GM19025 (cell line): ENCODE results near the gene TALDO1.

Experiments
- ATAC-seq: cut with Tn5 transposase; IDR thresholded peaks from one replicate; pipeline ENCODE4 v1.9.1; 2021; ENCODE audit warnings: mild to moderate bottlenecking, low read depth, moderate library complexity; ENCODE audit not compliant: unreplicated experiment

TALDO1 gene

DNA sequence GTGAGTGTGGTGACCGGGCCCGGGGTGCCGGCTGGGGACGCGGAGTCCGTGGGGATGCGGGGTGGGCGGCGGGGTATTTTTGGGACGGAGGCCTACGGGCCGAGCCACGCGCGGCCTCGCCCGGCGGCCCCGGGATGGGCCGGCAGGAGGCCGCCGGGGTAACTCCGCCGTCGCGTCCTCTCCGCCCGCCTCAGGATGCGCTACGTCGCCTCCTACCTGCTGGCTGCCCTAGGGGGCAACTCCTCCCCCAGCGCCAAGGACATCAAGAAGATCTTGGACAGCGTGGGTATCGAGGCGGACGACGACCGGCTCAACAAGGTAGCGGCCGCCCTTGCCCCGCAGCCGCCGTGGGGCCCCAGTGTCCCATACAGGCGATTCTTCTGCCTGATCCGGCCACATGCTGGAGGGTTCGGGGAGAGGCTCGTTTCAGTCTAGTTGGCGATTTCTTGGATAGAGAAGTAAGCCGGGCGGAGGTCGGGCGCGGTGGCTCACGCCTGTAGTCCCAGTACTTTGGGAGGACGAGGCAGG lies 62.8 kb downstream of the TALDO1 start:
- ATAC-seq = peak; percentile 6

DNA sequence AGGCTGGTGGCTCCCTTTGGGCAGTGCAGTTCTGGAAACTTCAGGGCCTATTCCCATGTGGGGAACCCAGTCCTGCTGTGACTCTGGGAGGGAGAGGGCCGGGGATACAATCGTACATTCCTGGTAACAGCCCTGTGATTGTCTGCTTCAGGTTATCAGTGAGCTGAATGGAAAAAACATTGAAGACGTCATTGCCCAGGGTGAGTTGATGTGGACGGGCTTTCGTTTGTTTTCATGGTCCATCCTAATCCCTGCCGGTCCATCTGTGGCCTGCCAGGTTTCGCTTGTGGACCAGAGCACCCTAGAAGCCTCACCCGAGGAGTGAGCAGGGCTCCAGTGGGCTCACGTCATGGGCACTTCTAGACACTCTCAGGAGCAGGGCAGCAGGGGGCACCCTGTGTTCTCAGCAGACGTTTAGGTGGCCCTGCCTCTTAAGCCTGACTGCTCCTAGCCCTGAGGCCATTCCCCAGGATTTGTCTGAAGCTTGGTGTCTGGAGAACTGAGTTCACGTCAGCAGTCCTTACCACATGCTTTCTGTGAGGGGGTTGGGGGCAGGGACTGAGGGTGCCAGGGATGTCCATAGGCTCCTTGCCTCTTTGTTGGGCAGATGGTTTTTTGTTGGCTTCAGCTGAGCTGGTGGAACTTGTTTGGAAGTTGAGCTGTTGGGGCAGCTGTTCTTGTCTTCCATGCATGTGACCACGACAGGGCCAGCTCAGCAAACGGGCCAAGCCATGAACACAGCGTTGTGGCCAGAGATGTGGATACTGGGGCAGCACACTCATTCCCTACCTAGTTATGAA lies 64.4 kb downstream of the TALDO1 start:
- ATAC-seq = no peak

DNA sequence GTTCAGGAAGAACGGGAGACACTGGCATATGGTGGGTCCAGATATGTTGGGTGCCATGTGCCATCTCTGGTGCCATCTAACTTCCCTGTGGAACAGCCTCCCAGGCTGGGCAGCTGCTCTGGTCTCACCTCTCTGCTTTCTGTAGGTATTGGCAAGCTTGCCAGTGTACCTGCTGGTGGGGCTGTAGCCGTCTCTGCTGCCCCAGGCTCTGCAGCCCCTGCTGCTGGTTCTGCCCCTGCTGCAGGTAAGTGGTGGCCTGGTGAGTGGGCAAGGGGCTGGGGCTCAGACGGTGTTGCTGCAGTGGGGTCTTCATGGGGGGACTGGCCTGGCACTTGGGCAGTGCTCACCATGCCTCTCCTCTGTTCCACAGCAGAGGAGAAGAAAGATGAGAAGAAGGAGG lies 65.1 kb downstream of the TALDO1 start:
- no peak for ATAC-seq

DNA sequence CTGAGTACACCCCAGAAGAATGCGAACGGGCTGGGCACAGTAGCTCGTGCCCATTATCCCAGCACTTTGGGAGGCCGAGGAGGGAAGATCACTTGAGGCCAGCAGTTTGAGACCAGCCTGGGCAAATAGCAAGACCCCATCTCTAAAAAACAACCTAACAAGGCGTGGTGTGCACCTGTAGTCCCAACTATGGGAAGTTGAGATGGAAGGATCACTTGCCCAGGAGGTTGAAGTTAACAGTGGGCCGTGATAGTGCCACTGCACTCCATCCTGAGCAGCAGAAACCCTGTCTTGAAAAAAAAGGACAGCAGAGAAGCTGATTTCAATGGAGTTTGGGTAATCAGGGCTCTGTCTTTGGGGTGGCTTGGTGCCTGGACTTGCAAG lies 65.8 kb downstream of the TALDO1 start:
- no peak for ATAC-seq

DNA sequence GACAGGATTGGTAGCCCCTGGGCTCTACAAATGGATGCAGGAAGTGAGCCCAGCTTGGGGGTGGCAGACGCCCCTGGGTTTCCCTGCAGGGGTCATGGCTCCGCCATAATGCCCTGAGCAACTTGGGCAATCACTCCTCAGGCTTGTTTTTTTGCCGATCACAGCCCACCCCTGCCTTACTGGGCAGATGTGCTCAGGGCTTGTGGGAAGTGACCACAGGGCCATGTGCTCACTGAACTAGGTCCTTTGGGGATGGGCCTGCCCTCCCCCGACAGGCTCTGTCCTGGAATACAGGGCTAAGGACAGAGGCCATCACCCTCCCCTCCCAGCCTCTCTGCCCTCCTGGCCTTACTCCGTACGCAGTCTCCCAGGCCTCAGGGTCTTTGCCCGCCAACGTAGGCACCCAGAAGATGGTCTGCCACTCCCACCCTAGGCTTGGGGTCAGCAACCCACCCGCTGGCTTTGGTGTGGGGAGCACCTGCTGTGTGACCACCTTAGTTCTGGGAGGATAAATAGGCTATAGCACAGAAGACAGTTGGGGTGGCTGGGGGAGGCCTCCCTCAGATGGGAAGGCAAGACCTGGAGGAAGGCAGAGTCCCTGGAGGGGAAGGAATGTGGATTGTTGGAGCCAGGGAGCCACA lies 66.3 kb downstream of the TALDO1 start:
- ATAC-seq = no peak
